HL-60 (cell line): ENCODE data around the gene ITGBL1.

Experiments
- POLR2AphosphoS5 ChIP-seq: IDR thresholded peaks from 2 replicates; pipeline ENCODE4 v1.6.1; 2012; ENCODE audit warnings: low read depth
- TF ChIP-seq, protein P1 (sequence below): IDR thresholded peaks from one replicate; pipeline ENCODE4 v1.5.1; 2011; ENCODE audit warnings: low read length, control low read depth, inconsistent platforms; ENCODE audit not compliant: insufficient read depth

DNA sequence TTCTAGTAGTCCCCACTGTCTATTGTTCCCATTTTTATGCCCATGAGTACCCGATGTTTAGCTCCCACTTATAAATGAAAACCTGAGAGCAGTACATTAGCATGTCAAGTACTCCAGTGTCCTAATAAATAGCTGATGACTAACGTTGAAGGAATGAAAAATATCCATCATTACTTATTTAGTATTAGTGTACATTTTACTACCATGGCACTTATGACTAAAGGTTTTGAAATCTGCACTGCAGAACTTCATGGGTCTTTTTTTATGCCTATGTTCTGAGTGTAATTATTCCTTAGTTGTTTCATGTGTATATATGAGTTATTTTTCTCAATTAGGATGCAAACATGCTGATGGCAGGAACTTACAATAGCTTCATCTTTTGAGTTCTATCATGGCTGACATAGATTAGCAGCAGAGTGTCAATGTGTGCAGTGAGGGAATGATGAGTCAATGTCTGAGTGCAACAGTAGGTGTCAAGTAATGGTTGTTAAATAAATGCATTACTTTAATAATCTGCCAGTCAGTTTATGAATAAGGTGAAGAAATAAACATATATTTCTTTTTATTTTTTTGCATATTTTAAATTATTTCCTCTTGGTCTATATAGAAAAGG is 188.4 kb downstream of the ITGBL1 start:
- TF ChIP-seq, protein P1, sequence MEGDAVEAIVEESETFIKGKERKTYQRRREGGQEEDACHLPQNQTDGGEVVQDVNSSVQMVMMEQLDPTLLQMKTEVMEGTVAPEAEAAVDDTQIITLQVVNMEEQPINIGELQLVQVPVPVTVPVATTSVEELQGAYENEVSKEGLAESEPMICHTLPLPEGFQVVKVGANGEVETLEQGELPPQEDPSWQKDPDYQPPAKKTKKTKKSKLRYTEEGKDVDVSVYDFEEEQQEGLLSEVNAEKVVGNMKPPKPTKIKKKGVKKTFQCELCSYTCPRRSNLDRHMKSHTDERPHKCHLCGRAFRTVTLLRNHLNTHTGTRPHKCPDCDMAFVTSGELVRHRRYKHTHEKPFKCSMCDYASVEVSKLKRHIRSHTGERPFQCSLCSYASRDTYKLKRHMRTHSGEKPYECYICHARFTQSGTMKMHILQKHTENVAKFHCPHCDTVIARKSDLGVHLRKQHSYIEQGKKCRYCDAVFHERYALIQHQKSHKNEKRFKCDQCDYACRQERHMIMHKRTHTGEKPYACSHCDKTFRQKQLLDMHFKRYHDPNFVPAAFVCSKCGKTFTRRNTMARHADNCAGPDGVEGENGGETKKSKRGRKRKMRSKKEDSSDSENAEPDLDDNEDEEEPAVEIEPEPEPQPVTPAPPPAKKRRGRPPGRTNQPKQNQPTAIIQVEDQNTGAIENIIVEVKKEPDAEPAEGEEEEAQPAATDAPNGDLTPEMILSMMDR, result no peak
- no peak for TF ChIP-seq POLR2AphosphoS5
